HG03575 (cell line): Measurements from ENCODE around the gene CCDC6.
A peak's percentile ranks its signal among the peaks of the same experiment; 100 is the strongest.
"Not testable (repeated sequence)": the region's sequence is repeated elsewhere in the genome, so short reads cannot be mapped to it uniquely, and the experiment has no call there.

Source experiments
- ATAC-seq: cut with Tn5 transposase; IDR thresholded peaks from one replicate; pipeline ENCODE4 v1.9.1; 2021; ENCODE audit not compliant: unreplicated experiment, insufficient number of reproducible peaks, low FRiP score; ENCODE audit errors: extremely low read depth

CCDC6 gene

DNA sequence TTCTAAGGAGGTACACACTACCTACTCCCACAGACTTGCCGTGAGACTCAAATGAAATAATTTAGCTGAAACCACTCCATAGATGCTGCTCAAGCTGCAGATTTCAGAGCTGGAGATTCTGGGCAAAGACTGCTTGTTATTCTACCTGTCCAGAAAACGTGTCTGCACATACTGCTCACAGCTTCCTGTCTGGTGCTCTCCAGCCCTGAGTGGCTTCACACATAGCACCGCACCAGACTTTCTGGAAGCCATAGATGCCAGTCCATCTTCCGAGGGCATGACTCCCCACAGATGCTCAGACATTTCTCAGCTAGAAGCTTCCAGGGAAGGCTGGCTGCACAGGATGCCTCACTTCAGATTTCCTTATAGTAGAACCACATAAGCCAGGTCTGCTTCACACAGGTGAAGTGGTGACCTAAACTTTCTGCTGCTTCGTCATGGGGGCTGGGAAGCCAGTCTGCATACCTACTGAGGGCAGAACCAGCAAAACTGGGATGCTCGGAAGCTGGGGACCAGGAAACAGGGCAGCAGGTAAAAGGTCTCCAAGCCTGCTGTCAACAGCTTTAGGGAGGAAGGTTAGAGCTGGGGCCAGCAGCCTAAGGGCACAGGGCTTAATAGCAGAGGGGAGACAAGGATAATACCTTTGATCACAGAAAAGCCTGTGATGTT lies 18.2 kb downstream of the CCDC6 start:
- no peak for ATAC-seq

DNA sequence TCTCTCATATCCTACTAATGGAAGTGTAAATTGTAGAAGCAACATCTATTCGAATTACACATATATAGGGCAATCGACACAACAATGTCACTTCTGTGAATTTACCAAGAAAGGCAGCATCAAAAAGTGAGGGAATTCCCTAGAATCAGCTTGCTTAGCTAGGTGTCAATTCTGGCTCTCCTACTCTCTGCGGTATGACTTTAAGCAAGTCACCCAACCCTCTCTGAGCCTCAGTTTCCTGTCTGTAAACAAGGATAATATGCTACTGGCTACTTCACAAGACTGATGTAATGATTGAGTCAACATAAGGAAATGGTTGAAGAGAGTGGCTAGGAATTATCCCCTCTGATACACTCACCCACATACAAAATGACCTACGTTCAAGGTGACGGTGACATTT lies 19.4 kb downstream of the CCDC6 start:
- ATAC-seq = no peak

DNA sequence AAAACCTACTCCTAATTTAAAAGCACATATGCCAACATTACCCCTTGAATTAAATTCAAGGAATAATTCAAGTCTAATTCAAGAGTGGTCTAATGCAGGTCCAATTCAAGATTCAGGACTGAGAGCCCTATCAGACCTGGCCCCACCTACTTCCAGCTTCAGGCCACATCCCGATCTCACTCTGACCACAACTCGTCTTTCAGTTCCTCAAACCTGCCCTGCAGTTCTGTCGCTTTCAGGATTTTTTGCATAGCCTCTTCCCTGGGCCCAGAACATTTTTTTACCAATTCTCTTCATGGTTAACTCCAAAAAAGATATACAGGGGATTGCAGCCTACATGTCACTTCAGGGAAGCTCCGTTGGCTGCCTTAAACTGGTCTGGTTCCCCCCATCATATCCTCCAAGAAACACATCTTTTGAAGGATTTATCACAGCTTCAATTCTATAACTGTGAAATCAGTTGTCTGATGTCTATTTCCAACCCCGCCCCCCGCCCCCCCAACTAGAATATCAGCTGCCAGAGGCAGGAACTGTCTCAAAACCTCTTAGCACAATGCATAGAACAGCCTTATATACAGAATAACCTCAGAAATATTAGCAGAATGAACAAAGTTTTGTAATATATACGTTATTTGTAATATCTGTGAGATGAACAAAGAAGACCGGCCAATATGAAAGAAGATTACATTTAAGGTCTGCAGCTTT lies 20.8 kb downstream of the CCDC6 start:
- peak; percentile 57 for ATAC-seq

DNA sequence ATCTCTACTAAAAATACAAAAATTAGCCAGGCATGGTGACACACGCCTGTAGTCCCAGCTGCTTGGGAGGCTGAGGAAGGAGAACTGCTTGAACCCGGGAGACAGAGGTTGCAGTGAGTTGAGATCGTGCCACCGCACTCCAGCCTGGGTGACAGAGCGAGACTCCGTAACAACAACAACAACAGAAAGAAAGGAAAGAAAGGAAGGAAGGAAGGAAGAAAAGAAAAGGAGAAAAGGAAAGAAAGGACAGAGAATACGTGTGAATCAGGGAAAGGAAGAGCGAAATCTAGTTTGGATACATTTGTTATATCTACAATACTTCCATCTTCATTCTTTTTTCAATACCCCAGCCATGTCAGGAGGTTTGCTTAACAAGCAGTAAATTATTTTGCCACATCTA lies 21.5 kb downstream of the CCDC6 start:
- not testable (repeated sequence) for ATAC-seq

DNA sequence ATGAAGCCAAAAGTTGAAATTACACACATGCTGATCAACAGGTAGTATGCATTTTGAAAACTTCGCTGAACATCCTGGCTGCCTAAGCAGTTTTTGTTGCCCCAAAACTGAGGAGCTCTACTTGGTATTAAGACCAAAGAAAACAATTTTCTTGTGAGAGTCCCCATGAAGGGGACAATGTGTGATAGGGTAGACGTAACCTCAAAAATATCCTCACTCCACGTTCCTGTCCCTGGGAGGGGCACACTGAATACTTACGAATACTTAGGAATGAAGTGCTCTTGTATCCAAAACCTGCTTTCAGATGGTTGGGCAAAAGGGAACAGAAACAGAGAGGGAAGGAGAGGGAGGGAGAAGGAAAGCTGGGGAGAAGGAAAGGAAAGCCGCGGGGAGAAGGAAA lies 24.7 kb downstream of the CCDC6 start:
- no peak for ATAC-seq

DNA sequence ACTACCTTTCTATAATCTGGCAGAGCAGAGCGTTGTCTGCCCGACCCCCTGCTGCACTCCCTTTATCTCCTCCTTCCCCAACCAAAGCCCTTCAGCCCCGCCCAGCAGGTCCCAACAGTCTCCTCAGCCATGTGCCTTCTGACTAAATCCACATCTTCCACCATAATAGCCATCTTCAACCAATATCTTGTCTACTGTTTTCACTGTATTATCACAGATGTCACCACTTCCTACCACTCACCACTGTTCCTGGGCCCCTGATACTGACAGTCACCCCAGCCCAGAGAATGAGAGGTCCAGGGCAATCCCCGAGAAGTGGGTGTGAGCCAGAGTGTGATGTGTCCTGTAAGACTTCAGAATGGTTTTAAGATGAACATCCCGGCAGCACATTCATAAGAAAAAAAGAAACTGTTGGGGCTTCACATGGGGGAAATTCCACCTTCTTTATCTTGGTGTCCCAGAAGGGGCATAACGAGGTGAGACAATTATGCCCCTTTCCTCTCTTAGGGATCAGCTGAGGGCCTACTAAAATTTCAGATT lies 25.3 kb downstream of the CCDC6 start:
- peak; percentile 52 for ATAC-seq

DNA sequence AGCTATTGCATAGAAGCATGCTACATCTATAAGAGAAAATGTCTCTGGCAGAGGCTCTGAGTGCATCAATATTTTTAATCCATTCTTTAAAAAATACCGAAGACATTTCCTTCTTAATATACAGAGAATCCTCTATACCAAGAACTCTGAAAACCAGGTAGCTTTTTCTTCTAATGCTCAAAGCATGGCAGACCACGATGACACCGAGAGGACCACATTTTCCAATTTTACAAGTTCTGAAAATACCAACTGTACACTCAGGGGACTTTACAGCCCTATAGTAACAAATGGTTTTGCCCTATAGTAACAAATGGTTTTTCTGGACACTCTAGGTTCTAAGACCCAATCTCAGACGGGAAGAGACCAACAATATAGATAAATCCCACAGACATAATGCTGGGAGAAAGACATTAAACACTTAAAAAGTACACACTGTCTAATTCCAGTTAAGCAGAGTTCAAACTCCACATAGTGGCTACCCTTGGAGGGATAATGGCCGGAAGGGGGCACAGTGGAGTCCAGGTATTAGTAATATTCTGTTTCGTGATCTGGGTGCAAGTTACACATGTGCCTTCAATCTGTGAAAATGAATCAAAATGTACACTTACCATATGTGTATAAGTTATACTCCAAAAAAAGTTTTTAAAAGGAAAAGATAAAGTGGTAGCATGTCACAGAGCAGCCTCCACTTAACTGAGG lies 26.2 kb downstream of the CCDC6 start:
- no peak for ATAC-seq

DNA sequence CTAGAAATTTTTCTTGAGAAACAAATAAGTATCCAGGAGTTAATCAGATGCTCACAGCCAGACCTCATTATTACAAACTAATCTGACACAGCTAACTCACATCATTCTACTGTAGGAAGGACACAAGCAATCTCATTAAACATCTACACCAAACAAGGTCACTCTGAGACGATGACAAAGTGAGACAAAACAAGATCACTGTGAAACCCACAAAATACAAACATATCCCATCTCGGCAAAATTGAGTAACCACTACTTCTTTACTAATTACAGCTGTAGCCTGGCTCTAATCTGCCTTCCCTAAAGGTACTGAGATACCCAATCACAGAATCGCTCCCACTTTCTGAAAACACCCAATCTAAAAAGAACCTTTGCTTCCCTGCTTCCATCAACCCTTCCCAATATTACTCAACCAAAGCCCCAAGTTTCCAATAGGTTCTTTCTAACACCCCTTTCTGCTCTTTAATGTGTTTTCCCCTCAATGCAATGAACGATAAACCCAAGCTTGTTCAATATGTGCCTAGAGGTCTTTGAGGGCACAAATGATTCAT lies 26.9 kb downstream of the CCDC6 start:
- ATAC-seq = peak; percentile 24

DNA sequence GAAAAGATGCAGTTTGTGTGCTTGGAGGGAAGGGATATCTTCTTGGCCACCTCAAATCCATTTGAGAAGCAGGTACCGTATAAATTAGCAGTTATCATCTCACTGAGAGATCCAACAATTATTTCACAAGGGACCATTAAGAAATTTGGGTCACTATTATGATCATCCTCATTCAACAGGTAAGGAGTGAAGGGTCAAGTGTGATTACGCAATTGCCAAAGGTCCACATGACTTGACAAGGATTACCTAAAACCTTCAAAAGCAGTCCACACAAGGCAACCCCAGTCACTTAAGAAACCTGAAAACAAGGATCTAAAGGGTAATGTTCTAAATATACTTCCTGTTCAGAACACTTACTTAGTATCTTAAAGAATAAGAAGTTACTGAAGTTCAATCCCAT lies 27.4 kb downstream of the CCDC6 start:
- no peak for ATAC-seq

DNA sequence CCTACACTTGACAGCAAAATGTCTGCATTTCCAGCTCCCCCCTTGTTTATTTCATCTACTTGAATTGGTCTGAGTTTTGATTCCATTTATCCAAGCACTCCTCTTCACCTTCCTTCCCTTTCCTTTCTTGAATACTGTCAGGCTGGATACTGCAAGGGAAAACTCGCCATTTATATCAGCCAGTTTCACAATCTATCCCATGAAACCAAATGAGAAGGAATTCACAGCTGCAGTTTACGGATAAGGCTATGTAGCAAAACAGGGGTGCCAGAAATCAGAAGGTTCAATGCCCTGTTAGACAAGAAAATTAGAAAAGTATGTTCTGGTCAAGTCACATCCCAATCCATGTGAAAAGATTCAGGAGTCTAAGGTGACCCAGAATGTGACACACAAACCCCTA lies 28.1 kb downstream of the CCDC6 start:
- ATAC-seq = no peak

DNA sequence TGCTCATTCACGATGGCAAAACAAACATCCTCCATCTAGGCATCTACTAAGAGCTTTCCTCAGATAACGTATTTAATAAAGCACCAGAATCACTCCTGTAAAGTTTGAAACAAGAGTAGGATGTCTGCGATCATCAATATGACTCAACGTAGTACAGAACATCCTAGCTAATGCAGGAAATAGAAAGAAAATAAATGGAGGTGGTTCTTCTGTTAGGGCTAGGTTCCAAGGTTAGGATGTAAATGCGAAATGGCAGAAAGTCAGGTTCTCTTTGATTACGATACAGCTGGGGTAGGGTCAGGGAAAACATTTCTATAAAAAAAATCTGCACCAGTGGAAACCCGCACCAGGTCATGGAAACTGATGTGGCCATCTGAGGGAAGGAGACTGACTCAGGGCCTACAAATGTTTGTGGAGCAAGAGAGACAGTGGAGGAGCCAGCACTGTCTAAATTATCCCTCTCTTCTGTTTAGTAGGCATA lies 29.1 kb downstream of the CCDC6 start:
- ATAC-seq = no peak

DNA sequence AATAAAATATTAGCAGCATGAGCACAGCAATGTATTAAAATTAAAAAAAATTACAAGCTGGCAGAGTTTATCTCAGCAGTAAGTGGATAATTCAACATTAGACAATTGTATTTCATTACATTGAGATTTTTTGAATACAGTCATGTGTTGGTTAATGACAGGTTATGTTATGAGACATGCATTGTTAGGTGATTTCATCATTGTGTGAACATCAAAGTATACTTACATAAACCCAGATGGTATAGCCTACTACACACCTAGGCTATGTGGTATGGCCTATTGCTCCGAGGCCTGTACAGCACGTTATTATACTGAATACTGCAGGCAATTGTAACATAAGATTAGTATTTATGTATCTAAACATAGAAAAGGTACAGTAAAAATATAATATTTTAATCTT lies 29.7 kb downstream of the CCDC6 start:
- no peak for ATAC-seq

DNA sequence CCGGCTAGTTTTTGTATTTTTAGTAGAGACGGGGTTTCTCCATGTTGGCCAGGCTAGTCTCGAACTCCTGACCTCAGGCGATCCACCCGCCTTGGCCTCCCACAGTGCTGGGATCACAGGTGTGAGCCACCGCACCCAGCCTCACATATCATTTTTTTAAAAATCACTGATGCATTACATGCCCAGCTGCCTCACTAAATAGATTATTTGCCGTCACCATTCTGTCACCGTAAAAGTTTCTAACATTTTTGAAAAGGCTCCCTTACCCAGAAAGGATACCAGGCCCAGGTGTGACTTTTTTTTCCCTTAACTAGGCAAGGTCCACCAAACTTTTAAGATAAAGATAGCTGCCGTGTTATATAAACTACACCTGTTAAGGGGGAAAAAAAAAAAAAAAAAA lies 30.1 kb downstream of the CCDC6 start:
- ATAC-seq = not testable (repeated sequence)

DNA sequence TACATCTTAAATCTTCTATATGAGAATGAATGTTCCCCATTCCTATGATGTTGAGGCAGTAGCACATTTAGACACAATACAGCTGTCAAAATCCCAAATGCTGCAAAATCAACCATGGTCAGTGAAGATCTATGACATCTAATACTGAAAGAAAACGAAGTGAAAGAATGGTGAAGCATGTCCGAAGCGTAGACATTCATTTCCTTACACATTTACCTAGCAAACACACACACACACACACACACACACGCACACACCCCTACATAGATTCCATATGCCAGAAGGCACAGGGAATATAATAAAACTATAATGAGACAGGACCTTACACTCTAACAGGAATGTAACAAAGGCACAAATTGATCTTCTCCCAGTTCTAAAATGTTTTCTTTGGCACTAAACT lies 32.5 kb downstream of the CCDC6 start:
- peak; percentile 35 for ATAC-seq

DNA sequence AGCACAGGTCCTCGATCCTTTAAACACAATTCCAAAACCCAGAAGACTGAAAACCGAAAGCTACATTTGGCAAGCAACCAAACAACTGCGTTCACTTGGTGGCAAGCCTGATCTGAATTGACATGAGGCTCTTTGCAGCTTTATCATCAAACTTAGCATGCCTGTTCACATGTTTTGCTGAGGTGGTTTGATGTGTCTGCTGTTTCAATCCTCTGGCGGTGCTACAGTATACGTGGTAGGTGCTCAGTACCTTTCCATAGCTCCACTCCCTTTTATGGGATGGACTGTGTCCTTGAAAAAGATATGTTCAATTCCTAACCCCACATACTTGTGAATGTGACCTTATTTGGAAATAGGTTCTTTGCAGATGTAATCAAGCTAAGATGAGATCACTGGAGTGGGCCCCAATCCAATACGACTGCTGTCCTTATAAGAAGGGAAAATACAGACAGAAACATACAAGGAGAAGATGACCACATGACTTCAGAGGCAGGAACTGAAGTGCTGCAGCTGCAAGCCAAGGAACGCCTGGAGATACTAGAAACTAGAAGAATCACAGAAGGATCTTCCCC lies 33.4 kb downstream of the CCDC6 start:
- ATAC-seq = no peak

DNA sequence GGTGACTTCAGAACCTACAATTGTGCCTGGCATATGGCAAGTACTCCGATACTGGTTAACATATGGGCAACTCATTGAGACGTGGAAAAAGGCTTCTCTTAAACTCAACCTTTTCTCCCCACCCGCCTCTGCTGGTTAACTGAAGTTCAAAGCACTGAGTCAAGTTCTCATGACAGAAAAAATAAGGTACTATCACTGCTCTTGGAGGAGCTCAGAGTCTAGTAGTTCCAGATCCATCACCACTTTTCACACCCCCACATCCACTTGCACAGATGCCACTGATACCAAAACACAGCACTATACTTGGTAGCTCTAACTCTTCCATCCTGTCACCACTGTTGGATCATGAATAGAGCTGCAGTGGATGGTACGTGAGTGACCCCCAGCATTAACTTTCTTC lies 36.2 kb downstream of the CCDC6 start:
- ATAC-seq = no peak

DNA sequence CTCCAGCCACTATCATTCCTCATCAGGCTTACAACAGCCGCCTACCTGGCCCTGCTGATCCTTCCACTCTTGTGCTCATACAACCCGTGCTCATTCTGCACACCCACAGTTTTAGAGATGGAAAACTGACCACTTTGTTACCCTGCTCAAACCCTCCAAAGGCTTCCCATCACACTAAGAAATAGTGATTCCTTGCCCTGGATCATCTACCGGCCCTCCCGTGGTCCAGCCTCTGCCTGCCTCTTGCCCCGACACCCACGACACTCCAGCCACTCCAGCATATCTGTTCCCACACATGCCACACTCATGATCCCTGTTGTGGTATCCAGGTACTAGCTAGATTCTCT lies 36.8 kb downstream of the CCDC6 start:
- ATAC-seq = no peak

DNA sequence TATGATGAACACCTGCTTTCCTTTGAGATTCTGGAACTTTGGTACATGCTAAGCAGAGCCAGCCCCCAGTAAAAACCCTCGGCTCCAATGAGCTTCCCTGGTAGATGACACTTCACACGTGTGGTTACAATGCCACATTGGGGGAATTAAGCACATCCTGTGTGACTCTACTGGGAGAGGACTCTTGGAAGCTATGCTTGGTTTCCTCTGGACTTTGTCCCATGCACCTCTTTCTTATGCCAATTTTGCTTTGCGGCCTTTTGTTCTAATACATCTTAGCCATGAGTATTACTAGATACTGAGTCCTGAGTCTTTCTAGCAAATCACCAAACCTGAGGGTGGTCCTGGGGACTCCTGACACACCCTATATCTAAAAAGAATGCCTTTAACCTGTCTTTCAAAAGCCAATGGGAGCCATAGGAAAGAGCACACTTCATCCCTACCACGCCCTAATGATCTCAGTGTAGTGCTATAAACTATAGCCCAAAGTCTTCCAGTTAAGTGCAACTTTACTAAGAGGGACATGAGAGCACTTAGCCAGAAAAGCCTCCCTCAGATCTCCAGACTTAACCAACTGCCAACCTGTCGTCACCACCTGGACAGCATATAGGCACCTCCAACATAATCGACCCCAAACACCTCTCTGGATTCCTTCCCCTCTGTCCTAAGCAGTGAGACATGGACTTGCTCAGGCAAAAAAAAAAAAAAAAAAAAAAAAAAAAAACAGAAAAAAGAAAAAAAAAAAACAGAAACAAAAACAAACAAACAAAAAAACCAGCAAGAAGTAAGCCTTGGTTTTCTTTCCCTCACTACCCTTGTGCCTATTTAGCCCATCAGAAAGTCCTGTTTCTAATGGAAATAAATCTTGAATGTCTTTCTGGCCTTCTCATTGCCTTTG lies 37.4 kb downstream of the CCDC6 start:
- no peak for ATAC-seq
